ENCODE results near the gene FHOD1.

The FHOD1 gene

DNA sequence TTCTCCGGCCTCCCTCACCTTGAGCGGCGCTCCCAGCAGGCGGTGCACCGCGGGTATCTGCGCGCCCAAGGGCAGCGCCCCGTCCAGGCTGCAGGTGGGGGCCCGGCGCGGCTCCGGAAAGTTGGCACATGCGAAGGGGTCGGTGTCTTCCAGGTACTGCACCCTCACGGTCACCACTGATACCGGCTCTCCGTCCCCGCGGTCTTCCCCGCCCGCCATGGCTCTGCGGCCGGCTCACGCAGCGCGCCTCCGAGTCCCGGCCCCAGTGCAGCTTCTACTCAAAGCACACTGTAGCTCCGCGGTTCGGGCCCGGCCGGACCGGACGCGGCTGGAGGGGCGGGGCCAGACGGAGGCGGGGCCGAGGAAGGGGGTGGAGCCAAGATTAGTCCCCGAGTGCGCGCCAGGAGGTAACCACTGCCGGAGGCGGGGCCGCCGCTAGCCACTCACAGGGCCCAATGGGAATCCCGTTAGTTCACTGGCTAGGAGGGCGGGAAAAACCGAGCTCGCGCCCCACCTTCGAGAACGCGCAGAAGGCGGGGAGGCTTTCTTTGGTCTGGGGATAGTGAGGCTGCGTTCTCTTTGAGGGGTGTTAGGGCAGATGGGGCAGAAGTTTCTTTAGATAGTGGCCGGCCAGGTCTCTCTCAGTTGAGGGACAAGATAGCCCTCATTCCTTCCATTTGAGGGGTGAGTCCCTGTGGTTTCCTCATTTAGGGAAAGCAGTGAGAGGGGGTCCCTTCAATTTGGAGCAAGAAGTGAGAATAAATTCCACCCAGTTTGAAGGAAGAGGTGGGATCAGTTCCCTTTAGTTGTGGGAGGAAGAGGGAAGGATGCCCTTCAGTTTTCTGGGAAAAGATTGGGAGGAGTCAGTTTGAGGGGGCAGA, at the start of gene FHOD1:
FHOD1 (minus strand) TSS at position 290 of the 881 bp plus-strand sequence; CDS start at position 219, 71 bp downstream.
- DNase-seq, result peak; percentile 99

DNA sequence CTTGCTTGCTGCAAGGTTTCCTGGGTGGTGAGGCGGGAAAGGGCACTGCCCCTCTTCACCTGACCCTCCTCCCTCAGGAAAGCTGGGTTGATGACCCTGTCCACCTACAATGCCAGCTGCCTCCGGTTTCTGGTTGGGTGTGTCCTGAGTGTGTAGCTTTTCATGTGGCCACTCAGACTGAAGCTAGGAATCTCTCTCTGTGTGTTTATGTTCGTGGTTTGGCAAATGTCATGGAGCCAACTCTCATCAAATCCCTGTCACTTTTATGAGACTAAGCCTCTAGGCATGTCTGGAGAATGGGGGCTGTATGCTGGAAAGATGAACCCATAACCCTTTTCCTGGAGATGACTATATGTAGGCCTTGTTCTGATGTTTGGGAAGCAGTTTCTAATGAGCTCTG, 49.1 kb upstream of the FHOD1 start:
- DNase-seq, result no peak

DNA sequence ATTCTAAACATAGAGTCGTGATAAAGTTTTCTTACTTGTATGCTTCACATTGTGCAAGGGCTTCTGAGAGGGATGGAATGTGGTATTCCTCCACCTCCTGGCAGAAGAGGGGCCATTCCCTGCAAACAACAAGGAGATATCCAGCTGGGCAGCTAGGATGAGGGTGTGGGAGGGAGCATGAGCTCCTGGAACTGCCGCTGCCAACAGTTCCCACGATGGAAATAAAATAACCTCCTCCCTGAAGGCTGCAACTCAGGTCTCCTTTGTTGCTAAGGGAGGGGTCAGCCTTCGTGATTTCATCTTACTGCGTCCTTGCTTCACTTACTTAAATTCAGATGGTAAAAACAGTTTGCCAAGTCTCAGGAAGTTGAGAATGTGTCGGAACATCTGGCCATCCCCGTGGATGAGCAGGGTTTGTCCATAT, 47.7 kb upstream of the FHOD1 start:
- DNase-seq, result no peak

DNA sequence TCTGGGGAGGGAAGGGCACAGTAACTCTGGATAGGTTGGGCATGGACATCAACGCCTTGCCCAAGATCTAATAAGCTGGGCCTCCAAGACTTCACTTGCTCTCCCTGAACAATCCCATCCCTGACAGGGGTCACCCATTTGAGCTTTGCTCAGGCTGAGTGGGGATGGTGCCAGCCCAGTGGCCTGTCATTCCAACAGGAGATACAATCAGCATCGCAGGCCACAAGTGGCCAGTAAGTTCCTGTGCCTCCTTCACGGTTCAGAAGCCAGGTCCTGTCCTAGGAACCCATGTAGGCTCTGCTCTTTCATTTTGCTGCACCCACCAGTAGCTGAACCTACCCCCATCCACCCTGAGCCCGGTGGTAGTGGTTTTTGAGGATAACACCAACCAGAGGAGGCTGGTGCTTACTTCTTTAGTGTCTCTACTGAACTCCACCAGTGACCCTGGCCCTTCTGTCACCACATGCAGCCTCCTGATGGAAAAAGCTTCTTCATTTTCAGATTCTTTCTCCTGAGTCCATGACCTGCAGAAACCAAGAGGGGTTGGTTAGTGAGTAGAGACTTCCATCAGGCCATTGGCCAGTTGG, 47.0 kb upstream of the FHOD1 start:
- no peak for DNase-seq

DNA sequence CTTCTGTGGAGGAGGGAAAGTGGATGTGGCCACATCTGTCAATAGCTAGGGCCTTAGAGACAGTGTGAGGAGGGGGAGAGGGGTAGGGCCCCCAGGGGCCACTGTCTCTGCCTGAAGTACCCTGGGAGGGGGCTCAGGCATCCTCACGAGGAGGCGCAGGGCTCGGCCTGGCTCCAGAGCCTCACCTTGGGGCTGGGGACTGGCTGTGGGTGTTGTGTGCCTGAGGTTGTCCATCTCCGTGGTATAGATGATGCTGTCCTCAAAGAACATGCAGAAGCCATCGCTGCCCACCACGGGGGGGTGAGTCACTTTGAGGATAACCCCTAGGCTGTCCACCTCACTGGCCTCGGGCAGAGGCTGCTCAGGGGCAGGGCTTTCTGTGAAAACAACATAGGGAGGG, 44.2 kb upstream of the FHOD1 start:
- no peak for DNase-seq

DNA sequence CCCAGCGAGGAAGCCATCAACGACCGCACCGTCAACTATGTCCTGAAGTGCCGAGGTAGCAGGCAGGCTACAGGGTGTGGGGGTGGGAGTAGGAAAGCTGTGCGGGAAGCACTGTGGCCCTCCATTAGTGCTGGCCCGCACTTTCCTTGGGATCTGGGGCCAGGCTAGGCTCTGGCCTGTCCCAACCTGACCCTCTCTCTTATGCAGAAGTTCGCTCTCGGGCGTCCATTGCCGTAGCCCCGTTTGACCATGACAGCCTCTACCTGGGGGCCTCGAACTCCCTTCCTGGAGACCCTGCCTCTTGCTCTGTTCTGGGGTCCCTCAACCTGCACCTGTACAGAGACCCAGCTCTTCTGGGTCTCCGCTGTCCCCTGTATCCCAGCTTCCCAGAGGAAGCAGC, 40.7 kb upstream of the FHOD1 start:
- no peak for DNase-seq

DNA sequence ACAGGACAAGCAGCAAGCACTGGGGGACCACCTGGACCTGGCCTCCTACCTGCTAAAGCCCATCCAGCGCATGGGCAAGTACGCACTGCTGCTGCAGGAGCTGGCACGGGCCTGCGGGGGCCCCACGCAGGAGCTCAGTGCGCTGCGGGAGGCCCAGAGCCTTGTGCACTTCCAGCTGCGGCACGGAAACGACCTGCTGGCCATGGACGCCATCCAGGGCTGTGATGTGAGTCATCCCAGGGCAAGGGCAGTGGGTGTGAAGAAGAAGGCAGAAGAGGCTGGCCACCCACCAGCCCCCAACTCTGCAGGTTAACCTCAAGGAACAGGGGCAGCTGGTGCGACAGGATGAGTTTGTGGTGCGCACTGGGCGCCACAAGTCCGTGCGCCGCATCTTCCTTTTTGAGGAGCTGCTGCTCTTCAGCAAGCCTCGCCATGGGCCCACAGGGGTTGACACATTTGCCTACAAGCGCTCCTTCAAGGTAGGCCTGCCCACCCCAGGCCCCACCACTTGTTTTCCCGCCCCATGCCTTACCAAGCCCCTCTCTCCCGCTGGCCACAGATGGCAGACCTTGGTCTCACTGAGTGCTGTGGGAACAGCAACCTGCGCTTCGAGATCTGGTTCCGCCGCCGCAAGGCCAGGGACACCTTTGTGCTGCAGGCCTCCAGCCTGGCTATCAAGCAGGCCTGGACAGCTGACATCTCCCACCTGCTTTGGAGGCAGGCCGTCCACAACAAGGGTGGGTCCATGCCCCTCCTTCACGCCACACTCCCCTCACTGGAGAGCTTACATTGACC, 39.4 kb upstream of the FHOD1 start:
- DNase-seq, result no peak

DNA sequence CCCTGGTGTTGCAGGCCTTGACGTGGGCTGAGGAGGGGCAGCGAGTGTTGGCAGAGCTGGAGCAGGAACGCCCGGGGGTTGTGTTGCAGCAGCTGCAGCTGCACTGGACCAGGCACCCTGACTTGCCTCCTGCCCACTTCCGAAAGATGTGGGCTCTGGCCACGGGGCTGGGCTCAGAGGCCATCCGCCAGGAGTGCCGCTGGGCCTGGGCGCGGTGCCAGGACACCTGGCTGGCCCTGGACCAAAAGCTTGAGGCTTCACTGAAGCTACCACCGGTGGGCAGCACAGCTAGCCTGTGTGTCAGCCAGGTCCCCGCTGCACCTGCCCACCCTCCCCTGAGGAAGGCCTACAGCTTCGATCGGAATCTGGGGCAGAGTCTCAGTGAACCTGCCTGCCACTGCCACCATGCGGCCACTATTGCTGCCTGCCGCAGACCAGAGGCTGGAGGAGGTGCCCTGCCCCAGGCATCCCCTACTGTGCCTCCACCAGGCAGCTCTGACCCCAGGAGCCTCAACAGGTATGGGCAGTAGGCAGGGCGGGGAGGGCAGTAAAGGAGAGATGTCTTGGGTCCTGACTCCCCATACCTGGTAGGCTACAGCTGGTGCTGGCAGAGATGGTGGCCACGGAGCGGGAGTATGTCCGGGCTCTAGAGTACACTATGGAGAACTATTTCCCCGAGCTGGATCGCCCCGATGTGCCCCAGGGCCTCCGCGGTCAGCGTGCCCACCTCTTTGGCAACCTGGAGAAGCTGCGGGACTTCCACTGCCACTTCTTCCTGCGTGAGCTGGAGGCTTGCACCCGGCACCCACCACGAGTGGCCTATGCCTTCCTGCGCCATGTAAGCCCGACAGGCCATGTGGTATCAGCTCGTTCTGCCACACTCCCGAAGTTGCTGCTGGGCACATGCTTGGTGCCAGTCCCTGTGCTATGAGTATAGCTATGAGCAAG, 37.7 kb upstream of the FHOD1 start:
- DNase-seq, result no peak

DNA sequence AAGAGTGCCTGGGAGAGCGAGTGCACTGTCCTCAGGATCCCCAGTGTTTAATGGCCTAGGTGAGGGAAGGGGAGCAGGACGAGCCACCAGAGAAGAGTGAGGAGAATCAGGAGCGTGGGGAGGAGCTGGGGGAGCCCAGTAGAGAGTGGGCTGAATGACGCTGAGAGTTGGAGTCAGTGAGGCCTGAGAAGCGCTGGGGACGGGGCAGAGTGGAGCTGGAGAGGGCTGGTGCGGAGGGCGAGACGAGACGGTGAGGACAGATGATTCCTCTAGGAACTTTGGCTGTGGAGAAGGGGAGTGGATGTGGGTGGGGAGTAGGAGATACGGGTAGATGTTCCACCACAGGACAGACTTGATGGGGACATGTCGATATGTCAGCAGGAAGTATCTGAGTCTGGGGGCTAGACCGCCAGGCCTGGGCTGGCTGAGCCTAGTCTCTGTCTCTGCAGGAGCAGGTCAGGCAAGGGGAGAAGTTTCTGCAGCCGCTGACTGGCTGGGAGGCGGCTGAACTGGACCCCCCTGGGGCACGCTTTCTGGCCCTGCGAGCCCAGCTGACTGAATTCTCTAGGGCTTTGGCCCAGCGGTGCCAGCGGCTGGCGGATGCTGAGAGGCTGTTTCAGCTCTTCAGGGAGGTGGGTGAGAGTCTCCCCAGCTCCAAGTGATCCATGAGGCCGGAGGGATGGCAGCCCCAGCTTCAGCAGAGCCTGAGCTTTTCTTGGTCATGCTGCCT, 36.7 kb upstream of the FHOD1 start:
- DNase-seq, result no peak

DNA sequence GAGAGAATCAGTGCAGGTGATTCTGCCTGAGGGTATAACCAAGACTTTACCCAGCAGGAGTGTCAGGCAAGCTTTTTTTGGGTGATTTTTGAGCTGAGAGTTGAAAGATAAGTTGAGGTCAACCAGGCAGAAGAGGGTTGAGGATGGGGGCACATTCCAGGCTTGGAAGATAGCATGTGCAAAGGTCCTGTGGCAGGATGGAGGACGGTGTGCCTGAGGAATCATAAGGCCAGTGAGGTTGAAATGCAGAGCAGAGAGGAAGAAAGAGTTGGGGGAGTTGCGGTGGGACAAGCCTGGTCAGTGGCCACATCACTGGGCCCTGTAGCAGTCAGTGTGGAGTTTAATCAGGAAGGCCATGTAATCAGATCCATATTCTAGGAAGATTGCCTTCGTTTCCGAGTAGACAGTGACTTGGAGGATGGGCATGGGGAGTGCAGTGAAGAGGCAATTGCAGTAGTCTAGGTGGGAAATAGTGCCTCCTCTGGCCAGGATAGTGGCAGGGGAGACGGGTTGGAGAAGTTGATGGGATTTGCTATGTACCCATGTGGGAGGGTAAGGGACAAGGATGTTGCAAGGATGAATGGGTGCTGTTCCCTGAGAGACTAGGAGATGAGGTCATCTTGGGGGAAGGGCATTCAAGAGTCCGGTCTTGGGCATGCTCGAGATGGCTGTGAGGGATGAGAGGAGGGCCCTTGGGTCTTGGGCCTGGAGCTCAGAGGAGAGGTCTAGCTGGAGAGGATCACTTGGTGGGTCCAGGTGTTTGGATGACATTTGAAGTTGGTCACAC, 36.0 kb upstream of the FHOD1 start:
- no peak for DNase-seq

DNA sequence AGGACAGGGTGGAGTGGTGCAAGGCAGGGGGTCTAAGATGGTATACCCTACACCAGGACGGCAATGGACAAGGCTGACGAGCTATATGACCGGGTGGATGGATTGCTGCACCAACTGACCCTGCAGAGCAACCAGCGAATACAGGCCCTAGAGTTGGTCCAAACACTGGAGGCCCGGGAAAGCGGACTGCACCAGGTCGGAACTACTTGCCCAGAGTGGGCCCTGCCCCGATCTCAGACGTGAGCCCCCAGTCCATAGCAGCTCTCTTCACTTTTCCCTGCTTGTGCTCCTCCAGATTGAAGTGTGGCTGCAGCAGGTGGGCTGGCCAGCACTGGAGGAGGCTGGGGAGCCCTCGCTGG, 35.1 kb upstream of the FHOD1 start:
- DNase-seq, result no peak

DNA sequence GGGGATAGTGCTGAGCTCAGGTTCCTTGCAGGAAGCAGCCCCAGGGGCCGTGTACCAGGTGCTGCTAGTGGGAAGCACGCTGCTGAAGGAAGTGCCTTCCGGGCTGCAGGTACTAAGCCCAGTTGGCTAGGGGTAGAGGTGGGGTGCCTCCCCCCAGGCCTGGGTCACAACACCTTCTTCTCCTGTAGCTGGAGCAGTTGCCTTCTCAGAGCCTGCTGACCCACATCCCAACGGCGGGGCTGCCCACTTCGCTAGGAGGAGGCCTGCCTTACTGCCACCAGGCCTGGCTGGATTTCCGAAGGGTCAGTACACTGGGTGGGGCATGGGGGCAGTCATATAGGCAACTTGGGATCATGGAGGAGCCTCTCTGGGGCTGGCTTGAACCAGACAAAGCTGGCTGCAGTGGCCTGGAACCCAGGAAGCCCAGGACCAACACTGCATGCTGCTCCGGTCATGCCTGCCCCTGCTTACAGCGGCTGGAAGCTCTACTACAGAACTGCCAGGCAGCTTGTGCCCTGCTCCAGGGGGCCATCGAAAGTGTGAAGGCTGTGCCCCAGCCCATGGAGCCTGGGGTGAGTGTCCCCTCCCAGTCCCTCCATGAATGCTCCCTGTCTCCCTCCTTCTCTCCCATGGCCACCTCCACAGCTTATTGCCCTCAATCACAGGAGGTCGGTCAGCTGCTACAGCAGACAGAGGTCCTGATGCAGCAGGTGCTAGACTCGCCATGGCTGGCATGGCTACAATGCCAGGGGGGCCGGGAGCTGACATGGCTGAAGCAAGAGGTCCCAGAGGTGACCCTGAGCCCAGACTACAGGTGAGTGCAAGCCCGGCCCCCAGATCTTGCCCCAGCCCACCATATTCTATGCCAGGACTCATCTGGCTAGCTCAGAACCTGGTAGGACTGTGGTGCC, 34.5 kb upstream of the FHOD1 start:
- DNase-seq, result no peak

DNA sequence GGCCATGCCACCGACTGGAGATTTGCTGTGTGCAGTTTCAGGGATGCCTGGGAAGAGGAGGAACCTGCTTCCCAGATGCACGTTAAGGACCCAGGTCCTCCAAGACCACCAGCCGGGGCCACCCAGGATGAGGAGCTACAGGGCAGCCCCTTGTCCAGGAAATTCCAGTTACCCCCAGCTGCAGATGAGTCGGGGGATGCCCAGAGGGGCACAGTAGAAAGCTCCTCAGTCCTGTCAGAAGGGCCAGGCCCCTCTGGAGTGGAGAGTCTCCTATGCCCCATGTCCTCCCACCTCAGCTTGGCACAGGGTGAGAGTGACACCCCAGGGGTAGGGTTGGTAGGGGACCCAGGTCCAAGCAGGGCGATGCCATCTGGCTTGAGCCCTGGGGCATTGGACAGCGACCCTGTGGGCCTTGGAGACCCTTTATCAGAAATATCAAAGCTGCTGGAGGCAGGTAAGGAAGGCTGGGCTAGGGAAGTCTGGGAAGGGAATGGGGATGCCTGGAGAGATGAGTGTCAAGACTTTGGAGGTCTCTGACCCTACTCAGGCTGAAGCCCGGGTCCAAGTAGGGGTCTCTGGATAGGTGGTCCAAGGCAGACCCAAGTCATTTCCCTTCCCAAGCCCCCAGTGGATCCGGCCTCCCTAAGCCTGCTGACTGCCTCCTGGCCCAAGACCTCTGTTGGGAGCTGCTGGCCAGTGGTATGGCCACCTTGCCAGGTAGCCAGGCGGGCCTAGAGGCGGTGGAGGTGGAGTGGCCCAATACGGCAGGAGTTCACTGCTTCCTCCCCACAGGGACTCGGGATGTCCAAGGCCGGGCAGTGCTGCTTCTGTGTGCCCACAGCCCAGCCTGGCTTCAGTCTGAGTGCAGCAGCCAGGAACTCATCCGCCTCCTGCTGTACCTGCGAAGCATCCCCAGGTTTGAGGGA, 33.1 kb upstream of the FHOD1 start:
- no peak for DNase-seq

DNA sequence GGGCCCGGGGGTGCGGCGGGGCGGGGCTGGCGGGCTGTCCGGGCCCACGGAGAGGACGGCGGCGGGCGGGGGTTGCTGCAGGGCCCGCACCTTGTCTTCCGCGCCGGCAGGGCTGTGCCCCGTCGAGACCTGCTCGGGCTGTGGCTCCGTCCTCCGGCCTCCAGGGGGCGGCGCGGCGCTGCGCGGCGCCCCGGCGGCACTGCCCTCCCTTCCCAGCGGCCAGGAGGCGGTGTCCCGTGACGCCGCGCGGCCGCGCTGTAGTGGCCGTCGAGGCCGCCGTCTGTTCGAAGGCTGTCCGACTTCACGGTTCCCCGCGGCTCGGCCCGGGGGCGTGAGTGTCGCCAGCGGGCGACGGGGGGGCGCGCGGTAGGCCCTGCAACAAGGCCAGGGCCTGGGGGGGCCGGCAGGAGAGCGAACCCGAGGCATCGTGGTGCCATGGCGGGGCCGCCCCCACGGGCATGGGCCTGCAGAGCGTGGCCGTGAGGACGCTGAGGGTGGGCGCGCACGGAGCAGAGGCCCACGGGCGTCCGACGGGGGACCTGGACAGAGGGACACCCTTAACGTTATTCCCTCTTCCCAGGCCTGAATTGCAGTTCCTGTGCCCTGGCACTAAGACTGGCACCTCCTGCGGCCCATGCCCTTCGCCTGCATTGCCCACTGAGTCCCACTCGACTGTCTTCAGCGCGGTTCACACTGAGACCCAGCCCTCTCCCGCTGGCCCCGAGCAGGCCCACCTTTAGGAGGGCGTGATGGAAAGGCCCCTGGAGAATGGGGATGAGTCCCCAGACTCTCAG, 32.2 kb upstream of the FHOD1 start, which contains the start of gene PLEKHG4:
PLEKHG4 (plus strand) TSS at position 237 of the 794 bp plus-strand sequence; CDS start at position 750, 513 bp downstream.
- peak; percentile 92 for DNase-seq

DNA sequence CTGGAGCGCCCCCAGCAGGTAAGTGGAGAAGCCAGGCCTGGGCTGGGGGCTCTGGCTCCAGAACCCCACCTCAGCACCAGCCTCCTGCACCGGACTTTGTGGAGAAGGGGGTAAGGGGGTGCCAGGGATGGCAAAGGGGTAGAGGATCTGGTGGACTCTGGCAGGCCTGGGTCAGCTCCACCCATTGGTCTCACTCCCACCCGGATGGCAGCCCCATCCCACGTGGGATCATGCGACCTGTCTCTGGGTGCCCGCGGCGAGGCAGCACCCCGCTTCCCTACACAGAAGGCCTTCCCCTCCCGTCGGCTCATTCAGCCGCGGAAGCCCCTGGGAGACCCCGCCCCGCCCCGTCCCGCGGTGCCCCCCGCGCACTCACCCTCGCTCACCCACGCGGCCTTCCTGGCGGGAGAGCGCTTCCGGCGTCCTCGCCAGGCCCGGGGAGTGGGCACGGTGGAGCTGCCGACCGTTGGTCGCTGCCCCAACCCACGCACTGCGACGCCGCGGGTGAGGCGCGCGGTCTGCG, 31.6 kb upstream of the FHOD1 start:
- DNase-seq, result peak; percentile 75

DNA sequence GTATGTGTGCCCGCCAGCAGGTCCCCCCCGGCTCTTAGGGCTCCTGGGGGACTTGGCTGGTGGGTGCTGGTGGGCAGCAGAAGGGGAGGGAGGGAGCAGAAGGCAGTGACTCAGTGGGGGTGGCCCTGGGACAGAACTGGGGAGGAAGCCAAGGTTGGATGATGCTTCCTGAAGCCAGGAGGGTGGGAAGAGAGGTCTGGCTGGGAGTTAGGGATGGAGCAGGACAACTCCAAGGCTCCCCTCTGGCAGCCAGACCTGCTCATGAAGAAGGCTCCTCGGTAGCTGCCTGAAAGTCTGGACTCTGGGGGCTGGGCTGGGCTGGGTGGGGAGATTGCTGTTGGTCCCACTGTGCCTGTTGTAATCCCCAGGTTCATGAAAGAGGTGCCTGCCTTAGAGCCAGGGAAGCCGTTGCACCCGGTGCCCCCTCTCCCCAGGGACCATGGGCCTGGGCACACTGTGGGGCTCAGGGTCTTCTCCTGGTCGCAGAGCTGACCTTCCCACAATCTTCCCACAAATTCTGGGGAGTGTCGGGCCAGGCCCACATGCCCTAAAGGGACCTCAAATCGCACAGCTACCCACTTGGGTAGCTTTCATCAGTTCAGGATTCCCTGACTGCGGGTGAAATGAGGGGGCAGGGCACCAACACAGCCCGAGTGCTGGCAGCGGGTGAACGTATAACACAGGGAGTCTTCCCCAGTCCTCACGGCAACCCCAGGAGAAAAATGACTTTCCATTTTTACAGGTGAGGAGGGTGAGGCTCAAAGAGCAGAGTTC, 30.9 kb upstream of the FHOD1 start:
- DNase-seq, result no peak

All from hematopoietic multipotent progenitor cell treated with erythropoietin and hydrocortisone succinate and interleukin-3 and kit ligand, for 4 days (in vitro differentiated cells).